HG02623 (cell line): ENCODE measurements around the gene PRDX2.

Experiments
- ATAC-seq: cut with Tn5 transposase; IDR thresholded peaks from one replicate; pipeline ENCODE4 v1.9.1; 2021; ENCODE audit warnings: moderate library complexity; ENCODE audit not compliant: unreplicated experiment

Gene PRDX2

DNA sequence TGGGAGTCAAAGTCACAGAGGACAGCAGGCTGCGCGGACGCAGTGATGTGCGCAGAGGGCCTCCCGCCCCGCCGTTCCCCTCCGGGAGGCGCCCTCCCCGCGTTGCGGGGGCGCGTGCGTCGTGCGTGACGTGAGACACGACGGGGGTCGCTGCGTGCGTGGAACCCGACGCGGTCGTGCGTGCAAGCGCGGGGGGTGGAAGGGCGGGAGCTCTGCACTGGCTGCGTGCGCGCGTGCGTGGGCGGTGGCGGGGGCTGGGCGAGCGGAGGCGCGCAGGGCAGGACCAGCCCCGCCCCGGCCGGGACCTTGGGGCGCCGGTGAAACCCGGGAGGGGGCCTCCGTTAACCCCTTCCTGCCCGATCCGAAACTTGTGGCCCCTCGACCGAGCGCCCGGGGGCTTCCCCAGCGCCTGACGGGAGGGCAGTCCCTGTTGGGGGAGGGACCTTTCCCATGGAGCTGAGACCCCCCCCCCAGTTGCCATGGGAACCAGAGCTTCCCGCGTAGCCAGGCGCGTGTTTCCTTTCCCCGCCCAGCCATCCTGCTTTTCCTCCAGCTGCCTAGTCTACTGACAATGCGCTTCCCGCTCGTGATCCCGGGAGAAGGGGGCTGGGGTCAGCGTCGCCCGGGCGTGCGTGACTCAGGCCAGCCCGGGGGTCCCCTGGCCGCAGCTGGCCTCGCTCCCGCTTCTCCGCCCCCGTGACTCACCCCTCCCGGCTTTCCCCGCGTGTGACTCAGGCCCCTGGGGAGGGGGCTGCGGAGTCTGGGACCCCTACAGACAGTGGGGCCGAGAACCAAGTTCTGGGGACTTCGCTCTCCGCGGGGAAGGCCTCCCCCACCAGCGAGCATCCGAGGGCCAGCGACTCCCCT is 18.9 kb downstream of the PRDX2 start:
- ATAC-seq, result peak; percentile 38

GRCh38 chr19:12782174-12782423 is 19.5 kb downstream of the PRDX2 start:
- no peak for ATAC-seq

GRCh38 chr19:12779162-12779993 is 22.2 kb downstream of the PRDX2 start:
- no peak for ATAC-seq

DNA sequence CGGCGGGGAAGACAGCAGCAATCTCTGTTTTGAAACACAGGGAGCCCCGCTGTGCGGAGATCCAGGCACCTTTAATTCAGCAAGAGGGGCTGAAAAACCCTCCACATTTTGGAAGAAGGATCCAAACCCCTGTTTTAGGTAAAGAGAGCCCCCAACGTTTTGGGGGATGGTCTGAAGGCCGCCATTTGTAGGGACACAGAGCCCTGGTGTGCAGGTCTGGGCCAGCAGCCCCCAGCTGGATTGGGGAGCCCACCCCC is 22.8 kb downstream of the PRDX2 start:
- no peak for ATAC-seq

DNA sequence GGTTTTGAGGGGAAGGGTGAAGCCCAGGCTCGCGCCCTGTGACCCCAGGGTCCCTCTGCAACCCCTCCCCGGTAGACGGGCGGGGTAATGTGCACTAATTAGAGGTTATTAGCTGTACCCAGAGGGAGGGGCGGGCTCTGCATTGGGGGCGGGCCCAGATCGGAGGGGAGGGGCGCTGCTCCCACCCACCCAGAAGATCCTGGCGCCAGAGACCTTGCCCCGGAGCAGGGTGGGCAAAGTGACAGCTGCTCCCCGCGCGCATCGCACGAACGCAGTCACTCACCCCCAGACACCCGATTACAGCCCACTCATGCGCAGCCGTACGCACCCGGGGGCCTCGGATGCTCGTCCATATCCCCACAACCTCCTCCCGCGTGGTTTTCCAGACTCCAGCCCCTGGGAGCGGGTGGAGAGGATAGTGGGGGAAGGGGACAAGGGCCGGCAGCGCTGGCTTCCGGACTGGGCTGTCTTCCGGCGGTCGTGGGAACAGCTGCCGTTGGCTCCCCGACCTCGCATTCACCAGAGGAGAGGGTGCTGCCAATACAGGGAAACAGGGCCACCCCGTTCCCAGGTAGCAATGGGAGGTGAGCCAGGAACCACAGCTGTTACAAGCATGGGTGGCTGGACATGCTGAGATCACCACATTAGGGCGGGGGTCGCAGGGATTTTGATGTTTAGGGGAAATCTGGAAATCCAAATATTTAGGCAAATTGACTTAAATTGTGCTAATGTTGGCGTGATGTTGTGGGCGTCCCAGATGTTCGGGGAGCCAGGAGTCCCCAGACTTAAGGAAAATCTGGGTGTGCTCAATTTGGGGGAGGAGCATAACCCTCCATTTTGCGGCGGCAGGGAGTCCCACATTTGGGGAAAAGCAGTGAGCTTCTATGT is 23.3 kb downstream of the PRDX2 start:
- no peak for ATAC-seq

DNA sequence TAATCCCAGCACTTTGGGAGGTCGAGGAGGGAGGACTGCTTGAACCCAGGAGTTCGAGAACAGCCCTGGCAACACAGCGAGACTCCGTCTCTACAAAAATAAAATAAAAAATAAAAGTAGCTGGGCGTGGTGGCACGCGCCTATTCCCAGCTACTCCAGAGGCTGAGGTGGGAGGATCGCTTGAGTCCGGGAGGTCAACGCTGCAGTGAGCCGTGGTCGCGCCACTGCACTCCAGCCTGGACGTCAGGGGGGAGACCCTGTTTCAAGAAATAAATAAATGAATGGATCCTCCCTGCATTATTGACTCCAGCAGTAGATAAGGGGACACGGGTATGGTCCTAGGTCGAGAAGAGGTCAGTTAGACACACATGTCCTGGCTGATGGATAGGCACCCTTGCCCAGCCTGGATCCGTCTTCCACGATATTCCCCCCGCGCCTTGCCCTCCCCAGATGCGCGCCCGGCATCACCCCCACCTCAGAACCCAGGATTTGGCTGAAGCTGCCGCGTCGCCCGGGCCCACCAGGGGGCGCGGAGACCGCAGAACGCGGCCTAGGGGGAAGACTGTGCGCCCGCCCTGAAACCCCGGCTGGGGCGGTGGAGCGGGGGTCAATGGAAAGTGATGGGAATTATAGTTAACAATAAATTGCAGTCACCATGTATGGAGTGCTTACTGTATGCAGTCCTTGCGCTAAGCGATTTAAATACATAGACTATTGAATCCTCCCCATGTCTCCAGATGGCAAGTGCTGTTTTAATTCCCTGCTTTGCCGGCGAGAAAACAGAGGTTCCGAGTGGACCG is 24.2 kb downstream of the PRDX2 start:
- ATAC-seq, result no peak

- ATAC-seq, result peak; percentile 5
Observed at GRCh38 chr19:12774588-12775555, 26.7 kb downstream of the PRDX2 start, which contains the start of gene HOOK2. HOOK2 (minus strand) TSS chr19:12775552; CDS start chr19:12775449, 103 bp downstream.

DNA sequence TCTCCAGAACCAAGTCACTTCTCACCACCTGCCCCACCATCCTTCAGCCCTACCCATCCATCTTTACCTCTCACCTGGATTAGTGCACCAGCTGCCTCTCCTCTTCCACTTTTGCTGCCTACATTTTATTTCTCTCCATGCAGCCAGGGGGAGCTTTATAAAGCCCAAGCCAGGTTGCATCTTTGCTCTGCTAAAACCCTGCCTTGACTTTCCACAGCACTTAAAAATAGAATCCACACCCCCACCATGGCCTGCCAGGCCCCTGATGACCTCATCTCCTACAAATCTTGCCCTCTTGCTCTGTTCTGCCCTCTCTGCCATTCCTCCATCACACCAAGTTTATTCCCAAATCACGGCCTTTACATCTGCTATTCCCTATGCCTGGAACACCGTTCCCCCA is 28.0 kb downstream of the PRDX2 start:
- no peak for ATAC-seq

GRCh38 chr19:12772323-12772722 is 29.3 kb downstream of the PRDX2 start:
- ATAC-seq, result no peak

DNA sequence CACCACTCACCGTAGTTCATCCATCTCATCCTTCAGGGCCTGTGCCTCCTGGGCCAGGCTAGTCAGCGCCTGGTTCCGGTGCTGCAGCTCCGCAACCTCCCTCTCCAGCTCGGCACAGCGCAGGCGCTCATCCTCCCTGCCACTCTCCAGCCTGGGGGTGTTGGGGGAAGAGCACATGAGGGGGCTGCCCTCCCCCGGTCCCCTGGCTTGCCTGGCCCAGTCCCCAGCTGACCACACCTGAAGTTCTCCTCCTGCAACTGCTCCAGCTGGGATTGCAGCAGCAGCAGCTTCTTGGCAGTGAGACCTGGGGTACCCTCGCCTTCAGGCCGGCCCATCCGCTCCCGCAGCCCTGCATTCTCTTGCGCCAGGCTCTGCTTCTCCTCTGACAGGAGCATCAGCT is 30.7 kb downstream of the PRDX2 start:
- ATAC-seq, result no peak

- no peak for ATAC-seq
Observed at GRCh38 chr19:12769689-12770088, 31.9 kb downstream of the PRDX2 start.

GRCh38 chr19:12767666-12768065 is 33.9 kb downstream of the PRDX2 start:
- ATAC-seq, result no peak

DNA sequence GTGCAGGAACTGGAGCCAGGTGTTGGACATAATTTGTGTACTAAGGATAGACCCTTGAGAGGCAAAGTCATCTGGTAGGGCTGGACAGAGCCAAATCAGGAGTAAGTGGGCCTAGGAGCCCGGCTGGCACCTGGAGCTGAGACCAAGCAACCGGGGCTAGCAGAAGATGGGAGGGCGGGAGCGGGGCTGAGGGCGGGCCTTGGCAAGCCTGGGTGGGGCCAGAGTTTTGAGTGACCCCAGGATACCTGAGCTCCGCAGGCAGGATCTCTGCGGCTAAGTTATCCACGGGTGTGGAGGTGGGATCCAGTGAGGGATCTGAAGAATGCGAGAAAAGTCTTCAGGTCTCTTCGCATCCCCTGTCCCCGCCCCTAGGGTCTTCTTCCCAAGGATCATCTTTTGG is 34.5 kb downstream of the PRDX2 start:
- no peak for ATAC-seq

- no peak for ATAC-seq
Observed at GRCh38 chr19:12766051-12766521, 35.5 kb downstream of the PRDX2 start.

- ATAC-seq, result no peak
Observed at GRCh38 chr19:12764698-12765097, 36.9 kb downstream of the PRDX2 start.

GRCh38 chr19:12763100-12763499 is 38.5 kb downstream of the PRDX2 start:
- ATAC-seq, result no peak

DNA sequence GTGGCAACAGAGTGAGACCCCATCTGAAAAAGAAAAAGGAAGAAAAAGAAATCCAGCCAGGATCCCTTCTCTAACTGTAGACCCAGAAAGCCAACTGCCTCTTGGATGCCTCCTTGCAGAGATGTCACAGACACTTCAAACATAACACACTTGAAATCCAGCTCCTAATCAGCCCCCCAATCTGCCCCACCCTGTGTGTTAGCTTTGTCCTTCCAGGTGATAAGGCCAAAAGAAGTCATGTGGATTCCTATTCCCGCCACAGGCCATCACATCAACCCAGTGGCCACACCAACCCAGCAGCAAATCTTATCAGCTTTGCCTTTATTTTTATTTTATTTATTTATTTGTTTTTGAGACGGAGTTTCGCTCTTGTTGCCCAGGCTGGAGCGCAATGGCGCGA is 41.9 kb downstream of the PRDX2 start:
- ATAC-seq, result no peak

GRCh38 chr19:12757544-12758274 is 43.9 kb downstream of the PRDX2 start:
- ATAC-seq, result no peak
